Liver (tissue), 9 donors: Measurements from ENCODE around the gene ADAMTS2. TPM values are rescaled to one million over a fixed set of nuclear protein-coding genes. Genes with fewer than 3 reads are reported as not detected.

ENCODE experiments used
- DNase-seq: peaks from one replicate; pipeline ENCODE4 v3.0.0-alpha.2; 2017; ENCODE audit warnings: low spot score
- H3K27ac ChIP-seq, 2 donors: one replicate each; pipeline ENCODE4 v1.7.0; 2013; ENCODE audit warnings: inconsistent platforms in 2 of 2, low read length in 2 of 2, control low read depth in 1 of 2, low read depth in 1 of 2, mild to moderate bottlenecking in 1 of 2
- H3K27me3 ChIP-seq, 4 donors: one replicate each; pipeline versions ENCODE4 v1.6.1 to v1.7.0; 2013; ENCODE audit warnings: low read length in 3 of 4, inconsistent platforms in 1 of 4, mild to moderate bottlenecking in 1 of 4, moderate library complexity in 1 of 4; ENCODE audit not compliant: control insufficient read depth in 4 of 4, insufficient read depth in 4 of 4
- H3K36me3 ChIP-seq, 4 donors: one replicate each; pipeline versions ENCODE4 v1.6.1 to v1.7.0; 2013; ENCODE audit warnings: low read length in 3 of 4, mild to moderate bottlenecking in 3 of 4, low read depth in 1 of 4, moderate library complexity in 1 of 4; ENCODE audit not compliant: control insufficient read depth in 4 of 4, insufficient read depth in 3 of 4
- H3K4me1 ChIP-seq, 4 donors: one replicate each; pipeline versions ENCODE4 v1.6.1 to v1.7.0; 2013; ENCODE audit warnings: low read length in 3 of 4, mild to moderate bottlenecking in 3 of 4, moderate library complexity in 1 of 4; ENCODE audit not compliant: control insufficient read depth in 4 of 4, insufficient read depth in 4 of 4
- H3K4me3 ChIP-seq, 3 donors: one replicate each; pipeline versions ENCODE4 v1.6.1 to v1.7.0; 2013; ENCODE audit warnings: low read length in 3 of 3, control low read depth in 1 of 3, low read depth in 1 of 3, mild to moderate bottlenecking in 1 of 3
- H3K9ac ChIP-seq, 2 donors: one replicate each; pipeline ENCODE4 v1.7.0; 2013; ENCODE audit warnings: low read length in 2 of 2, mild to moderate bottlenecking in 2 of 2, moderate library complexity in 2 of 2, control low read depth in 1 of 2, low read depth in 1 of 2
- H3K9me3 ChIP-seq, 4 donors: one replicate each; pipeline versions ENCODE4 v1.6.1 to v1.7.0; 2013; ENCODE audit warnings: low read length in 3 of 4; ENCODE audit not compliant: control insufficient read depth in 4 of 4
- EGR1 ChIP-seq, 2 donors: IDR thresholded peaks; 2 replicates each; pipeline ENCODE4 v1.6.1; 2016 to 2018; ENCODE audit warnings: antibody characterized with exemption in 2 of 2, low read depth in 2 of 2
- FOXA1 ChIP-seq: IDR thresholded peaks from 2 replicates; pipeline ENCODE4 v1.6.1; 2016; ENCODE audit warnings: antibody characterized with exemption
- FOXA2 ChIP-seq: IDR thresholded peaks from 2 replicates; pipeline ENCODE4 v1.6.1; 2016; ENCODE audit warnings: antibody characterized with exemption
- GABPA ChIP-seq, 2 donors: IDR thresholded peaks in 1 of 2; conservative IDR thresholded peaks in 1 of 2; 2 replicates each; pipeline ENCODE4 v1.6.1; 2016; ENCODE audit warnings: antibody characterized with exemption in 2 of 2, mild to moderate bottlenecking in 1 of 2, moderate library complexity in 1 of 2
- HNF4A ChIP-seq, 2 donors: conservative IDR thresholded peaks; 2 replicates each; pipeline ENCODE4 v1.6.1; 2016; ENCODE audit warnings: antibody characterized with exemption in 2 of 2, mild to moderate bottlenecking in 2 of 2
- JUND ChIP-seq, 2 donors: IDR thresholded peaks; 2 replicates each; pipeline ENCODE4 v1.6.1; 2016; ENCODE audit warnings: antibody characterized with exemption in 2 of 2
- RAD21 ChIP-seq, 2 donors: IDR thresholded peaks; 2 replicates each; pipeline ENCODE4 v1.6.1; 2016; ENCODE audit warnings: antibody characterized with exemption in 2 of 2, mild to moderate bottlenecking in 2 of 2
- RXRA ChIP-seq, 2 donors: IDR thresholded peaks; 2 replicates each; pipeline ENCODE4 v1.6.1; 2017 to 2018; ENCODE audit warnings: antibody characterized with exemption in 2 of 2, mild to moderate bottlenecking in 1 of 2
- SP1 ChIP-seq: IDR thresholded peaks from 2 replicates; pipeline ENCODE4 v1.6.1; 2018; ENCODE audit warnings: antibody characterized with exemption, mild to moderate bottlenecking
- TAF1 ChIP-seq: conservative IDR thresholded peaks from 2 replicates; pipeline ENCODE4 v1.6.1; 2016; ENCODE audit warnings: antibody characterized with exemption, mild to moderate bottlenecking
- YY1 ChIP-seq: IDR thresholded peaks from 2 replicates; pipeline ENCODE4 v1.6.1; 2016; ENCODE audit warnings: antibody characterized with exemption, mild to moderate bottlenecking
- WGBS: extraction: QIAGEN DNeasy Blood & Tissue Kit; methylation state at CpG from one replicate; pipeline ENCODE4 v1.1.7; 2013; 5-methylcytosine and 5-hydroxymethylcytosine counted together
- polyA plus RNA-seq, 2 donors: library from polyadenylated mRNA; stranded (reverse) in 1 of 2; unstranded in 1 of 2; fragments of 200-250 nt in 1 of 2; fragments of >200 nt in 1 of 2; fragmentation: Nextera tagmentation in 1 of 2; extraction: Ambion mirVana in 1 of 2; gene quantifications; one replicate each; pipeline versions ENCODE4 v1.2.1 to v1.2.3, GENCODE V29; 2013 to 2015
- total RNA-seq, 2 donors: library from RNA; depleted of rRNA; stranded (reverse); fragments of >200 nt; gene quantifications; one replicate each; pipeline ENCODE4 v1.2.3, GENCODE V29; 2014
- TF ChIP-seq, protein P1 (sequence below): IDR thresholded peaks from 2 replicates; pipeline ENCODE4 v1.6.1; 2016; ENCODE audit warnings: antibody characterized with exemption
- TF ChIP-seq, protein P2 (sequence below): IDR thresholded peaks from 2 replicates; pipeline ENCODE4 v1.6.1; 2016; ENCODE audit warnings: antibody characterized with exemption
- TF ChIP-seq, protein P3 (sequence below): fragments of 150-350 bp; IDR thresholded peaks from 2 replicates; pipeline ENCODE4 v1.5.1; 2017; ENCODE audit warnings: improper control_type of control experiment, low read depth, low read length; ENCODE audit not compliant: missing input control
- TF ChIP-seq, protein P4 (sequence below): IDR thresholded peaks from 2 replicates; pipeline ENCODE4 v1.6.1; 2016; ENCODE audit warnings: antibody characterized with exemption
- TF ChIP-seq, protein P5 (sequence below): IDR thresholded peaks from 2 replicates; pipeline ENCODE4 v1.6.1; 2016; ENCODE audit warnings: antibody characterized with exemption, mild to moderate bottlenecking
- donor health status: healthy.
- donor health status: healthy.
- donor health status: healthy.
- donor health status: healthy.
- donor health status: healthy.

ADAMTS2 gene
- total and polyA plus RNA-seq, 4 donors, result 2.7 to 24.3 (median 12.0) TPM

DNA sequence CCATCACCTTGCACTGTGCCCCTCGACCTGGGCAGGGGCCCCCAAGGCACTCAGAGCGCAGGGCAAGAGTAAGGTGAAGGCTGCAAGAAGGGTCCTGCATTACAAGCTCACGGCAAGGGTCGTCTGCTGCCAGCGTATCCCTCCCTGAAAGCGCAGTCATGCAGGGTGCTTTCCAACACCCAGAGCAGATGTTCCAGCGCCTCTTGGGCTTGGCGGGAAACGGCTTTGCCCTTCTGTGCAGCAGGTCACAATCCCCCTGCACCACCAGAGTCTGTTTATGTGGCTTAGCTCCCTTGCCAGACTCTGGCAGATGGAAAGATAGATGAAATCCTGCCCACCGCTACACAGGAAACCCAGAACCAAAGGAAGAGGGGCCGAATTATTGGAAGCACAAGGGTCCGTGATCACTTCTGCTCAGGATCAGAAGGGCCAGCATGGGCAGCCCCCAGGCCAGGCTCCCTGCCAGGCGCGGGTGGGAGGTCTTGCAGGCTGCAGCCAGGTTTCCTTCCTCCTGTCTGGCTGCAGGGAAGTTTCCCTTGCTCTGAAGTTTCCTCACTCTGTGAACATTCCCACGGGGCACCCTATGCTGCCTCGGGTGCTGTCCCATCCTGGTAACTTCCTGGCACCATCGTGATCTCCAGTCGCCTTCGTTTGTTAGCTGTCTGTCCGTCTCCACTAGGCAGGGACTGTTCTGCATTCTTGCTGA lies 152.9 kb downstream of the ADAMTS2 start:
- H3K4me3 ChIP-seq, result no peak overlapping the region
- no peaks in the 10 kb centered on the region for H3K36me3 ChIP-seq
- peaks cover 0 to 7% (median 0%) of the 10 kb centered on the region in 4 donors for H3K4me1 ChIP-seq
- no peaks in the 10 kb centered on the region for H3K9me3 ChIP-seq
- no peak for DNase-seq
- H3K27ac ChIP-seq, result no peak overlapping the region
- H3K9ac ChIP-seq, result no peak overlapping the region
- TF ChIP-seq EGR1 (IDR thresholded peaks at IDR 0.05; ENCODE audit: low read depth in 2 of 2), result no peak
- TF ChIP-seq GABPA (IDR thresholded peaks at IDR 0.05 in 1 of 2, conservative IDR thresholded peaks at IDR 0.05 in 1 of 2), result no peak
- TF ChIP-seq HNF4A (conservative IDR thresholded peaks at IDR 0.05), result no peak
- TF ChIP-seq, protein P1, sequence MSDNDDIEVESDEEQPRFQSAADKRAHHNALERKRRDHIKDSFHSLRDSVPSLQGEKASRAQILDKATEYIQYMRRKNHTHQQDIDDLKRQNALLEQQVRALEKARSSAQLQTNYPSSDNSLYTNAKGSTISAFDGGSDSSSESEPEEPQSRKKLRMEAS, result no peak
- TF ChIP-seq SP1, result no peak
- no peak for TF ChIP-seq RXRA (IDR thresholded peaks at IDR 0.05)
- TF ChIP-seq YY1, result no peak
- no peak for TF ChIP-seq JUND (IDR thresholded peaks at IDR 0.05)
- TF ChIP-seq RAD21 (IDR thresholded peaks at IDR 0.05), result no peak
- TF ChIP-seq, protein P2, sequence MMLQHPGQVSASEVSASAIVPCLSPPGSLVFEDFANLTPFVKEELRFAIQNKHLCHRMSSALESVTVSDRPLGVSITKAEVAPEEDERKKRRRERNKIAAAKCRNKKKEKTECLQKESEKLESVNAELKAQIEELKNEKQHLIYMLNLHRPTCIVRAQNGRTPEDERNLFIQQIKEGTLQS, result no peak
- TF ChIP-seq, protein P3, sequence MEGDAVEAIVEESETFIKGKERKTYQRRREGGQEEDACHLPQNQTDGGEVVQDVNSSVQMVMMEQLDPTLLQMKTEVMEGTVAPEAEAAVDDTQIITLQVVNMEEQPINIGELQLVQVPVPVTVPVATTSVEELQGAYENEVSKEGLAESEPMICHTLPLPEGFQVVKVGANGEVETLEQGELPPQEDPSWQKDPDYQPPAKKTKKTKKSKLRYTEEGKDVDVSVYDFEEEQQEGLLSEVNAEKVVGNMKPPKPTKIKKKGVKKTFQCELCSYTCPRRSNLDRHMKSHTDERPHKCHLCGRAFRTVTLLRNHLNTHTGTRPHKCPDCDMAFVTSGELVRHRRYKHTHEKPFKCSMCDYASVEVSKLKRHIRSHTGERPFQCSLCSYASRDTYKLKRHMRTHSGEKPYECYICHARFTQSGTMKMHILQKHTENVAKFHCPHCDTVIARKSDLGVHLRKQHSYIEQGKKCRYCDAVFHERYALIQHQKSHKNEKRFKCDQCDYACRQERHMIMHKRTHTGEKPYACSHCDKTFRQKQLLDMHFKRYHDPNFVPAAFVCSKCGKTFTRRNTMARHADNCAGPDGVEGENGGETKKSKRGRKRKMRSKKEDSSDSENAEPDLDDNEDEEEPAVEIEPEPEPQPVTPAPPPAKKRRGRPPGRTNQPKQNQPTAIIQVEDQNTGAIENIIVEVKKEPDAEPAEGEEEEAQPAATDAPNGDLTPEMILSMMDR, result no peak
- H3K27me3 ChIP-seq, result no peaks in the 10 kb centered on the region
- WGBS, result 60% methylated on average over 20 of the region's 20 CpGs

DNA sequence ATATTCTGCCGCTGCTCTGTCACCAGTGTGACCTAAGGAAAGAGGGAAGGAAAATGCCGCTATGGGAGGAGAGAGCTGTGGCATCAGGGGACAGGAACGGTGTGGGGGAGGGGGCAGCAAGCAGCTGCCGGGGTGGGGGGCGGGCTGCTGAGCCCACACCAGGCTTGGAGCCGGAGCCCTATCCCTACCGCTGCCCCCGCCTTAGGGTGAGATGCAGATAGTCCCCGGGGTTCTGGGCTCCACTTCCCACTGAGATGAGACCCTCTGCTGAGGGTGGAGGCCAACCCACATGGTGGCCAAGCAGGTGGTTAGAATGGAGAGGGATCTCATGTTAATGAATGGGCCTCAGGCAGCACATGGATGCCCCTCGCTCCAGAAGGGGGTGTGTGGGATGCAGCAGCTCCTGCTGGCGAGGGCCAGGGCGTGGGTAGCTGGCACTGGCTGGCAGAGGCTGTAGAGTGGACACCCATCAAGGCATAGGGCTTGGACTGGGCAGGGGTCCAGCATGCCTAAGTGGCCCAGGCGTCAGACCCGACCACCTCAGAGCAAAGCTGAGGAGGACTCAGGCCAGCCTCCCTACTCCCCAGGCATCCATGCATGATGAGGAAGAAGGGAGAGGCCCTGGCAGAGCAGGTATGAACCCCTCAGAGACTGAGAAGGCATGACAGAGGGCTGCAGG lies 153.6 kb downstream of the ADAMTS2 start:
- 75% methylated on average over 14 of the region's 14 CpGs for WGBS
- no peaks in the 10 kb centered on the region for H3K36me3 ChIP-seq
- H3K9me3 ChIP-seq, result no peaks in the 10 kb centered on the region
- TF ChIP-seq, protein P1, result no peak
- TF ChIP-seq HNF4A (conservative IDR thresholded peaks at IDR 0.05), result no peak
- TF ChIP-seq, protein P4, sequence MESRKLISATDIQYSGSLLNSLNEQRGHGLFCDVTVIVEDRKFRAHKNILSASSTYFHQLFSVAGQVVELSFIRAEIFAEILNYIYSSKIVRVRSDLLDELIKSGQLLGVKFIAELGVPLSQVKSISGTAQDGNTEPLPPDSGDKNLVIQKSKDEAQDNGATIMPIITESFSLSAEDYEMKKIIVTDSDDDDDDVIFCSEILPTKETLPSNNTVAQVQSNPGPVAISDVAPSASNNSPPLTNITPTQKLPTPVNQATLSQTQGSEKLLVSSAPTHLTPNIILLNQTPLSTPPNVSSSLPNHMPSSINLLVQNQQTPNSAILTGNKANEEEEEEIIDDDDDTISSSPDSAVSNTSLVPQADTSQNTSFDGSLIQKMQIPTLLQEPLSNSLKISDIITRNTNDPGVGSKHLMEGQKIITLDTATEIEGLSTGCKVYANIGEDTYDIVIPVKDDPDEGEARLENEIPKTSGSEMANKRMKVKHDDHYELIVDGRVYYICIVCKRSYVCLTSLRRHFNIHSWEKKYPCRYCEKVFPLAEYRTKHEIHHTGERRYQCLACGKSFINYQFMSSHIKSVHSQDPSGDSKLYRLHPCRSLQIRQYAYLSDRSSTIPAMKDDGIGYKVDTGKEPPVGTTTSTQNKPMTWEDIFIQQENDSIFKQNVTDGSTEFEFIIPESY, result no peak
- no peak for TF ChIP-seq JUND (IDR thresholded peaks at IDR 0.05)
- no peak for TF ChIP-seq EGR1 (IDR thresholded peaks at IDR 0.05; ENCODE audit: low read depth in 2 of 2)
- TF ChIP-seq GABPA (IDR thresholded peaks at IDR 0.05 in 1 of 2, conservative IDR thresholded peaks at IDR 0.05 in 1 of 2), result no peak
- TF ChIP-seq RXRA (IDR thresholded peaks at IDR 0.05), result no peak
- TF ChIP-seq SP1, result no peak
- TF ChIP-seq FOXA2, result no peak
- TF ChIP-seq FOXA1, result no peak
- TF ChIP-seq, protein P2, result no peak
- TF ChIP-seq TAF1, result no peak
- TF ChIP-seq, protein P5, sequence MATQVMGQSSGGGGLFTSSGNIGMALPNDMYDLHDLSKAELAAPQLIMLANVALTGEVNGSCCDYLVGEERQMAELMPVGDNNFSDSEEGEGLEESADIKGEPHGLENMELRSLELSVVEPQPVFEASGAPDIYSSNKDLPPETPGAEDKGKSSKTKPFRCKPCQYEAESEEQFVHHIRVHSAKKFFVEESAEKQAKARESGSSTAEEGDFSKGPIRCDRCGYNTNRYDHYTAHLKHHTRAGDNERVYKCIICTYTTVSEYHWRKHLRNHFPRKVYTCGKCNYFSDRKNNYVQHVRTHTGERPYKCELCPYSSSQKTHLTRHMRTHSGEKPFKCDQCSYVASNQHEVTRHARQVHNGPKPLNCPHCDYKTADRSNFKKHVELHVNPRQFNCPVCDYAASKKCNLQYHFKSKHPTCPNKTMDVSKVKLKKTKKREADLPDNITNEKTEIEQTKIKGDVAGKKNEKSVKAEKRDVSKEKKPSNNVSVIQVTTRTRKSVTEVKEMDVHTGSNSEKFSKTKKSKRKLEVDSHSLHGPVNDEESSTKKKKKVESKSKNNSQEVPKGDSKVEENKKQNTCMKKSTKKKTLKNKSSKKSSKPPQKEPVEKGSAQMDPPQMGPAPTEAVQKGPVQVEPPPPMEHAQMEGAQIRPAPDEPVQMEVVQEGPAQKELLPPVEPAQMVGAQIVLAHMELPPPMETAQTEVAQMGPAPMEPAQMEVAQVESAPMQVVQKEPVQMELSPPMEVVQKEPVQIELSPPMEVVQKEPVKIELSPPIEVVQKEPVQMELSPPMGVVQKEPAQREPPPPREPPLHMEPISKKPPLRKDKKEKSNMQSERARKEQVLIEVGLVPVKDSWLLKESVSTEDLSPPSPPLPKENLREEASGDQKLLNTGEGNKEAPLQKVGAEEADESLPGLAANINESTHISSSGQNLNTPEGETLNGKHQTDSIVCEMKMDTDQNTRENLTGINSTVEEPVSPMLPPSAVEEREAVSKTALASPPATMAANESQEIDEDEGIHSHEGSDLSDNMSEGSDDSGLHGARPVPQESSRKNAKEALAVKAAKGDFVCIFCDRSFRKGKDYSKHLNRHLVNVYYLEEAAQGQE, result no peak
- H3K9ac ChIP-seq, result no peak overlapping the region
- DNase-seq, result no peak
- H3K27ac ChIP-seq, result peak overlapping the region in 1 of 2 donors; percentile 12
- no peak overlapping the region for H3K4me3 ChIP-seq
- peaks cover 0 to 6% (median 0%) of the 10 kb centered on the region in 4 donors for H3K4me1 ChIP-seq
- H3K27me3 ChIP-seq, result no peaks in the 10 kb centered on the region
